Stimulated activated CD4-positive, alpha-beta T cell treated with anti-CD3 and anti-CD28 coated beads, TNF-alpha, amount 100 ng/mL, for 1 hour (primary cell): ENCODE data around the gene AKR1A1.
A peak's percentile ranks its signal among the peaks of the same experiment; 100 is the strongest.
"Not testable (repeated sequence)": the region's sequence is repeated elsewhere in the genome, so short reads cannot be mapped to it uniquely, and the experiment has no call there.

Experiments
- DNase-seq, 3 donors: peaks; one replicate each; pipeline ENCODE4 v3.0.0-alpha.2; 2020; ENCODE audit warnings: low read depth in 3 of 3, low spot score in 1 of 3

AKR1A1 gene

GRCh38 chr1:45550401-45551351, at the start of gene AKR1A1:
Gene AKR1A1 (plus strand): TSS chr1:45550826. CDS start chr1:45561795, 10,969 bp downstream.
- DNase-seq = peak; percentile 56 to 86 (median 68)

- DNase-seq = no peak
Observed at GRCh38 chr1:45501505-45501859, 49.1 kb upstream of the AKR1A1 start.

GRCh38 chr1:45503462-45504360, 46.9 kb upstream of the AKR1A1 start:
- no peak for DNase-seq

- DNase-seq = no peak
Observed at GRCh38 chr1:45507195-45507594, 43.4 kb upstream of the AKR1A1 start.

- DNase-seq = no peak
Observed at GRCh38 chr1:45507893-45508292, 42.7 kb upstream of the AKR1A1 start.

GRCh38 chr1:45508295-45509151, 42.1 kb upstream of the AKR1A1 start:
- no peak for DNase-seq

- DNase-seq = no peak
Observed at GRCh38 chr1:45510036-45510971, 40.3 kb upstream of the AKR1A1 start.

GRCh38 chr1:45510972-45511527, 39.6 kb upstream of the AKR1A1 start:
- no peak for DNase-seq

GRCh38 chr1:45512641-45513054, 38.0 kb upstream of the AKR1A1 start:
- peak in 1 of 3 donors; percentile 10 for DNase-seq

GRCh38 chr1:45513532-45514260, 36.9 kb upstream of the AKR1A1 start:
- DNase-seq = not testable (repeated sequence)

- DNase-seq = no peak
Observed at GRCh38 chr1:45516036-45516435, 34.6 kb upstream of the AKR1A1 start.

- DNase-seq = no peak
Observed at GRCh38 chr1:45516465-45516864, 34.2 kb upstream of the AKR1A1 start.

- not testable (repeated sequence) for DNase-seq
Observed at GRCh38 chr1:45518366-45518765, 32.3 kb upstream of the AKR1A1 start.

GRCh38 chr1:45518910-45519309, 31.7 kb upstream of the AKR1A1 start:
- no peak for DNase-seq

GRCh38 chr1:45519774-45520173, 30.9 kb upstream of the AKR1A1 start:
- not testable (repeated sequence) for DNase-seq

GRCh38 chr1:45521413-45522323, 29.0 kb upstream of the AKR1A1 start, which contains the start of gene PRDX1:
Gene PRDX1 (minus strand): TSS chr1:45521884. CDS start chr1:45519043, 2,841 bp downstream.
- peak; percentile 91 to 99 (median 96) for DNase-seq

- no peak for DNase-seq
Observed at GRCh38 chr1:45522324-45523104, 28.1 kb upstream of the AKR1A1 start.
